ENCODE data around the gene CRAT.

Gene CRAT

GRCh38 chr9:129080601-129081387 is 29.8 kb downstream of the CRAT start, which contains the start of gene DOLPP1:
TSS of gene DOLPP1 (plus strand) at chr9:129081111. CDS start at chr9:129081132, 21 bp downstream.
- peaks cover 4% of the 10 kb centered on the region for H3K36me3 Mint-ChIP-seq (ENCODE audit: low read depth)
- H3K9me3 Mint-ChIP-seq, result no peaks in the 10 kb centered on the region
- peak within 1 kb of the TSS in 2 of 3 experiments; percentile 69 to 91 for H3K27ac Mint-ChIP-seq
- peak within 1 kb of the TSS; percentile 92 to 93 (median 93) for H3K4me3 Mint-ChIP-seq
- TF ChIP-seq CTCF (IDR thresholded peaks at IDR 0.05; ENCODE audit: unreplicated experiment in 3 of 3), result no peak
- no peaks in the 10 kb centered on the region for H3K27me3 Mint-ChIP-seq (ENCODE audit: low read depth)
- H3K4me1 Mint-ChIP-seq, result peaks cover 7% of the 10 kb centered on the region

GRCh38 chr9:129080298-129080600 is 30.3 kb downstream of the CRAT start:
- Mint-ChIP-seq H3K27ac (peak overlapping the region in 2 of 3 experiments; percentile 33 to 91), H3K36me3 (ENCODE audit: low read depth) (peaks cover 3% of the 10 kb centered on the region), H3K27me3 (ENCODE audit: low read depth) (no peaks in the 10 kb centered on the region), H3K4me3 (peak overlapping the region; percentile 92 to 93 (median 93)), H3K9me3 (no peaks in the 10 kb centered on the region), H3K4me1 (peaks cover 7% of the 10 kb centered on the region)
- no peak for TF ChIP-seq CTCF (IDR thresholded peaks at IDR 0.05; ENCODE audit: unreplicated experiment in 3 of 3)

GRCh38 chr9:129079829-129080228 is 30.8 kb downstream of the CRAT start:
- peak overlapping the region; percentile 92 to 93 (median 93) for H3K4me3 Mint-ChIP-seq
- no peak overlapping the region for H3K27ac Mint-ChIP-seq
- H3K4me1 Mint-ChIP-seq, result peaks cover 7% of the 10 kb centered on the region
- no peaks in the 10 kb centered on the region for H3K9me3 Mint-ChIP-seq
- no peaks in the 10 kb centered on the region for H3K36me3 Mint-ChIP-seq (ENCODE audit: low read depth)
- TF ChIP-seq CTCF (IDR thresholded peaks at IDR 0.05; ENCODE audit: unreplicated experiment in 3 of 3), result no peak
- H3K27me3 Mint-ChIP-seq (ENCODE audit: low read depth), result no peaks in the 10 kb centered on the region

- no peaks in the 10 kb centered on the region for H3K9me3 Mint-ChIP-seq
- H3K27ac Mint-ChIP-seq, result no peak overlapping the region
- H3K4me1 Mint-ChIP-seq, result peaks cover 7% of the 10 kb centered on the region
- H3K27me3 Mint-ChIP-seq (ENCODE audit: low read depth), result no peaks in the 10 kb centered on the region
- peak overlapping the region; percentile 92 to 93 (median 93) for H3K4me3 Mint-ChIP-seq
- TF ChIP-seq CTCF (IDR thresholded peaks at IDR 0.05; ENCODE audit: unreplicated experiment in 3 of 3), result no peak
- no peaks in the 10 kb centered on the region for H3K36me3 Mint-ChIP-seq (ENCODE audit: low read depth)
Observed at GRCh38 chr9:129078691-129079503, 31.7 kb downstream of the CRAT start.

- H3K27me3 Mint-ChIP-seq (ENCODE audit: low read depth), result no peaks in the 10 kb centered on the region
- H3K36me3 Mint-ChIP-seq (ENCODE audit: low read depth), result no peaks in the 10 kb centered on the region
- H3K27ac Mint-ChIP-seq, result no peak overlapping the region
- no peak overlapping the region for H3K4me3 Mint-ChIP-seq
- peaks cover 7% of the 10 kb centered on the region for H3K4me1 Mint-ChIP-seq
- TF ChIP-seq CTCF (IDR thresholded peaks at IDR 0.05; ENCODE audit: unreplicated experiment in 3 of 3), result no peak
- no peaks in the 10 kb centered on the region for H3K9me3 Mint-ChIP-seq
Observed at GRCh38 chr9:129077236-129077635, 33.4 kb downstream of the CRAT start.

All from nephron (organoid).